Mesendoderm (in vitro differentiated cells): ENCODE measurements around the gene PCNX1.

Experiments
- DNase-seq: peaks from one replicate; pipeline ENCODE4 v3.0.0; 2013
- H2AK5ac ChIP-seq: 2 replicates; pipeline ENCODE4 v1.6.1; 2013; ENCODE audit warnings: low read length, inconsistent platforms
- H2BK120ac ChIP-seq: 2 replicates; pipeline ENCODE4 v1.6.1; 2013; ENCODE audit warnings: low read depth, mild to moderate bottlenecking, low read length, moderate library complexity, mixed read lengths
- H2BK15ac ChIP-seq: replicated peaks from 2 replicates; pipeline ENCODE4 v1.6.1; 2013; ENCODE audit warnings: low read depth, mild to moderate bottlenecking, moderate library complexity
- H2BK5ac ChIP-seq: 2 replicates; pipeline ENCODE4 v1.6.1; 2013; ENCODE audit warnings: low read length, inconsistent platforms
- H3K18ac ChIP-seq: 2 replicates; pipeline ENCODE4 v1.6.1; 2013; ENCODE audit warnings: mild to moderate bottlenecking, low read length, mixed read lengths
- H3K23ac ChIP-seq: one replicate; pipeline ENCODE4 v1.6.1; 2013; ENCODE audit warnings: low read length
- H3K27ac ChIP-seq: 2 replicates; pipeline ENCODE4 v1.5.1; 2013; ENCODE audit warnings: low read depth, mild to moderate bottlenecking, inconsistent platforms, low read length, moderate library complexity
- H3K27me3 ChIP-seq: 2 replicates; pipeline ENCODE4 v1.6.1; 2013; ENCODE audit warnings: low read length, control low read depth, mild to moderate bottlenecking, inconsistent platforms; ENCODE audit not compliant: insufficient read depth, poor library complexity
- H3K36me3 ChIP-seq: 2 replicates; pipeline ENCODE4 v1.6.1; 2013; ENCODE audit warnings: low read length, inconsistent platforms; ENCODE audit not compliant: control insufficient read depth, insufficient read depth
- H3K4ac ChIP-seq: one replicate; pipeline ENCODE4 v1.6.1; 2013; ENCODE audit warnings: low read depth, mild to moderate bottlenecking, low read length, moderate library complexity
- H3K4me1 ChIP-seq: 2 replicates; pipeline ENCODE4 v1.6.1; 2013; ENCODE audit warnings: low read depth, low read length, inconsistent platforms; ENCODE audit not compliant: control insufficient read depth
- H3K4me2 ChIP-seq: 2 replicates; pipeline ENCODE4 v1.6.1; 2013; ENCODE audit warnings: low read length
- H3K4me3 ChIP-seq: 2 replicates; pipeline ENCODE4 v1.5.1; 2013; ENCODE audit warnings: mild to moderate bottlenecking, low read length
- H3K56ac ChIP-seq: one replicate; pipeline ENCODE4 v1.6.1; 2013; ENCODE audit warnings: low read length
- H3K79me1 ChIP-seq: 2 replicates; pipeline ENCODE4 v1.6.1; 2013; ENCODE audit warnings: low read length, inconsistent platforms
- H3K79me2 ChIP-seq: 2 replicates; pipeline ENCODE4 v1.6.1; 2013; ENCODE audit warnings: mild to moderate bottlenecking, low read length; ENCODE audit not compliant: control insufficient read depth, insufficient read depth
- H3K9ac ChIP-seq: 2 replicates; pipeline ENCODE4 v1.6.1; 2013; ENCODE audit warnings: low read length, inconsistent platforms
- H4K5ac ChIP-seq: one replicate; pipeline ENCODE4 v1.6.1; 2013; ENCODE audit warnings: low read length
- H4K8ac ChIP-seq: one replicate; pipeline ENCODE4 v1.6.1; 2013; ENCODE audit warnings: low read depth, mild to moderate bottlenecking, control low read depth, low read length, moderate library complexity
- WGBS: extraction: QIAGEN DNeasy Blood & Tissue Kit; methylation state at CpG from one replicate; pipeline ENCODE4 v1.1.7; 2013; ENCODE audit warnings: low lambda C conversion rate, missing lambda C conversion rate; ENCODE audit not compliant: insufficient coverage; ENCODE audit errors: extremely low coverage; 5-methylcytosine and 5-hydroxymethylcytosine counted together

The PCNX1 gene

GRCh38 chr14:71004481-71004880 lies 97.2 kb downstream of the PCNX1 start:
- no CpG with 5 or more reads among the region's 2 CpGs for WGBS
- Histone ChIP-seq H2AK5ac (no peak overlapping the region), H3K4me2 (no peak overlapping the region), H3K9ac (no peak overlapping the region), H2BK120ac (no peak overlapping the region), H3K36me3 (no peaks in the 10 kb centered on the region), H3K79me1 (peaks cover 1% of the 10 kb centered on the region), H3K23ac (no peak overlapping the region), H3K27ac (no peak overlapping the region), H3K18ac (no peak overlapping the region), H2BK15ac (no peak overlapping the region), H4K5ac (no peak overlapping the region), H3K4me1 (no peaks in the 10 kb centered on the region), H4K8ac (no peak overlapping the region), H3K56ac (no peak overlapping the region), H3K4ac (no peak overlapping the region), H2BK5ac (no peak overlapping the region), H3K79me2 (no peaks in the 10 kb centered on the region), H3K4me3 (no peak overlapping the region), H3K27me3 (no peaks in the 10 kb centered on the region)
- no peak for DNase-seq

GRCh38 chr14:71005076-71005475 lies 97.8 kb downstream of the PCNX1 start:
- Histone ChIP-seq H3K4ac (no peak overlapping the region), H3K27ac (no peak overlapping the region), H3K56ac (no peak overlapping the region), H3K79me2 (no peaks in the 10 kb centered on the region), H2BK120ac (no peak overlapping the region), H3K79me1 (peaks cover 1% of the 10 kb centered on the region), H3K4me3 (no peak overlapping the region), H3K23ac (no peak overlapping the region), H3K9ac (no peak overlapping the region), H3K4me1 (no peaks in the 10 kb centered on the region), H3K36me3 (no peaks in the 10 kb centered on the region), H4K8ac (no peak overlapping the region), H3K4me2 (no peak overlapping the region), H3K18ac (no peak overlapping the region), H2BK5ac (no peak overlapping the region), H4K5ac (no peak overlapping the region), H2BK15ac (no peak overlapping the region), H3K27me3 (no peaks in the 10 kb centered on the region), H2AK5ac (no peak overlapping the region)
- WGBS: no CpG with 5 or more reads among the region's 4 CpGs
- DNase-seq: no peak

- no peak overlapping the region for H2AK5ac ChIP-seq
- no peaks in the 10 kb centered on the region for H3K79me2 ChIP-seq
- no peak overlapping the region for H3K4me2 ChIP-seq
- H2BK5ac ChIP-seq: no peak overlapping the region
- H4K8ac ChIP-seq: no peak overlapping the region
- H3K4ac ChIP-seq: no peak overlapping the region
- H3K9ac ChIP-seq: no peak overlapping the region
- no peak overlapping the region for H3K27ac ChIP-seq
- H3K27me3 ChIP-seq: no peaks in the 10 kb centered on the region
- H3K23ac ChIP-seq: no peak overlapping the region
- H3K4me3 ChIP-seq: no peak overlapping the region
- no peaks in the 10 kb centered on the region for H3K36me3 ChIP-seq
- H3K18ac ChIP-seq: no peak overlapping the region
- H4K5ac ChIP-seq: no peak overlapping the region
- H3K56ac ChIP-seq: no peak overlapping the region
- H2BK120ac ChIP-seq: no peak overlapping the region
- H3K79me1 ChIP-seq: peaks cover 1% of the 10 kb centered on the region
- no peaks in the 10 kb centered on the region for H3K4me1 ChIP-seq
- DNase-seq: no peak
- WGBS: no CpG with 5 or more reads among the region's 2 CpGs
- H2BK15ac ChIP-seq: no peak overlapping the region
These were observed 98.9 kb downstream of the PCNX1 start for GRCh38 chr14:71006200-71006563.

- no peak overlapping the region for H3K18ac ChIP-seq
- no peaks in the 10 kb centered on the region for H3K36me3 ChIP-seq
These were observed 104.2 kb downstream of the PCNX1 start for GRCh38 chr14:71011479-71011878.

GRCh38 chr14:71012888-71013287 lies 105.6 kb downstream of the PCNX1 start:
- H3K79me1 ChIP-seq: no peaks in the 10 kb centered on the region
- WGBS: 100% methylated on average over 1 of the region's 4 CpGs
- H3K9ac ChIP-seq: no peak overlapping the region
- no peak overlapping the region for H4K8ac ChIP-seq
- no peak for DNase-seq
- H3K56ac ChIP-seq: no peak overlapping the region
- no peak overlapping the region for H2BK15ac ChIP-seq
- H3K4me1 ChIP-seq: no peaks in the 10 kb centered on the region
- H4K5ac ChIP-seq: no peak overlapping the region
- no peak overlapping the region for H3K4me2 ChIP-seq
- no peak overlapping the region for H2BK5ac ChIP-seq
- H3K79me2 ChIP-seq: no peaks in the 10 kb centered on the region
- H3K27ac ChIP-seq: no peak overlapping the region
- H3K18ac ChIP-seq: no peak overlapping the region
- no peak overlapping the region for H2AK5ac ChIP-seq
- no peaks in the 10 kb centered on the region for H3K36me3 ChIP-seq
- no peaks in the 10 kb centered on the region for H3K27me3 ChIP-seq
- H3K4me3 ChIP-seq: no peak overlapping the region
- H3K4ac ChIP-seq: no peak overlapping the region
- H3K23ac ChIP-seq: no peak overlapping the region
- H2BK120ac ChIP-seq: no peak overlapping the region

More at GRCh38 chr14:71011479-71011878, 104.2 kb downstream of the PCNX1 start:
- Histone ChIP-seq H3K23ac (no peak overlapping the region), H4K8ac (no peak overlapping the region), H3K27ac (no peak overlapping the region), H3K9ac (no peak overlapping the region), H4K5ac (no peak overlapping the region), H3K79me2 (no peaks in the 10 kb centered on the region), H2BK120ac (no peak overlapping the region), H3K4ac (no peak overlapping the region), H2BK15ac (no peak overlapping the region), H3K27me3 (no peaks in the 10 kb centered on the region), H3K56ac (no peak overlapping the region), H3K79me1 (no peaks in the 10 kb centered on the region), H3K4me3 (no peak overlapping the region), H3K4me2 (no peak overlapping the region), H3K4me1 (no peaks in the 10 kb centered on the region), H2BK5ac (no peak overlapping the region), H2AK5ac (no peak overlapping the region)
- no peak for DNase-seq
- no CpG with 5 or more reads among the region's 1 CpG for WGBS

- no peak overlapping the region for H3K23ac ChIP-seq
- H3K79me2 ChIP-seq: no peaks in the 10 kb centered on the region
- H3K4ac ChIP-seq: no peak overlapping the region
- H3K27ac ChIP-seq: no peak overlapping the region
- no peaks in the 10 kb centered on the region for H3K4me1 ChIP-seq
- no peak overlapping the region for H3K9ac ChIP-seq
- no peak overlapping the region for H2AK5ac ChIP-seq
- H3K56ac ChIP-seq: no peak overlapping the region
- no peak overlapping the region for H2BK5ac ChIP-seq
- H4K8ac ChIP-seq: no peak overlapping the region
- no CpG with 5 or more reads among the region's 1 CpG for WGBS
- H3K79me1 ChIP-seq: no peaks in the 10 kb centered on the region
- no peak for DNase-seq
- no peaks in the 10 kb centered on the region for H3K36me3 ChIP-seq
- H4K5ac ChIP-seq: no peak overlapping the region
- H3K4me2 ChIP-seq: no peak overlapping the region
- no peaks in the 10 kb centered on the region for H3K27me3 ChIP-seq
- H2BK120ac ChIP-seq: no peak overlapping the region
- no peak overlapping the region for H3K18ac ChIP-seq
- no peak overlapping the region for H2BK15ac ChIP-seq
- H3K4me3 ChIP-seq: no peak overlapping the region
These were observed 106.4 kb downstream of the PCNX1 start for GRCh38 chr14:71013551-71014192.
